GM12873 (cell line): ENCODE data around the gene PDE8B.

Experiments used
- CTCF ChIP-seq: IDR thresholded peaks from 2 replicates; pipeline ENCODE4 v1.5.1; 2012; ENCODE audit warnings: low read depth, mild to moderate bottlenecking, moderate library complexity, low read length, control low read depth; ENCODE audit not compliant: insufficient read depth; ENCODE audit errors: missing control alignments

Gene PDE8B

DNA sequence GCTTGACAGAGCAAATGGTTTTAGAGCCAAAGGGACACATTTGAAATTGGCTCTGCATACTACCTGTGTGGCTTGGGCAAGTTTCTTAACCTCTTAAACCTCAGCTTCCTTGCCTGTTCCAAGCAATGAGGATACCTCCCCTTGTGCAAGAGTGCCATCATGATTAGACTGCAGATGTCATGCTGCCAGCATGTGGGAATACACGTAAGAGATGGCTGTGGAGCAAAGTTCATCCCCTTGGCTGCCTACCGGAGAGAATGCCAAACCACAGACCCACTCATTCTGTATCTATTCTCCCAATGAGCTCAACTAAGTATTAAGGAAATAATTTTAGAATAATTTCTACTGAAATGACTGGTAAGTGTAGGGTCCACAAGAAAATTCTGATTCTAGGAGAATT, 180.3 kb downstream of the PDE8B start:
- no peak for TF ChIP-seq CTCF

GRCh38 chr5:77391240-77391765, 180.8 kb downstream of the PDE8B start:
- TF ChIP-seq CTCF: no peak

GRCh38 chr5:77394064-77394715, 183.7 kb downstream of the PDE8B start:
- no peak for TF ChIP-seq CTCF

DNA sequence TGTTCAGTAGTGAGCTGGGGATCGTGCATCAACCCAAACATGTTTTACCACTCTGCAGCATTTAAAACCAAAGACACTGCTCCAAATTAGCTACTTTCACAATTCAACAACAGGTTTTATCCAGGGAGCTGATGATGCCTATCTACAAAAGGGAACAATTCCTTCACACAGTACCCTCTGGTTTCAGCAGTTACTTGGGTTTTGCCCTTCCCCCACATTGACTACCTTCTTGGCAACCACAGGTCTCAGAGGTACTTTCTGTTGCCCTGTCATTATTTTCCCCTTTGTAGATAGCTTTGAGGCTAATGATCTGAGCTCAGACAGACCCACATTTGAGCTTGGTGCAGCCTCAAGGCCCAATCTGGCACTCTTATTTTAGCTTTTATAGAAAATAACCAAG, 185.5 kb downstream of the PDE8B start:
- no peak for TF ChIP-seq CTCF

GRCh38 chr5:77397686-77398292, 187.3 kb downstream of the PDE8B start:
- no peak for TF ChIP-seq CTCF

DNA sequence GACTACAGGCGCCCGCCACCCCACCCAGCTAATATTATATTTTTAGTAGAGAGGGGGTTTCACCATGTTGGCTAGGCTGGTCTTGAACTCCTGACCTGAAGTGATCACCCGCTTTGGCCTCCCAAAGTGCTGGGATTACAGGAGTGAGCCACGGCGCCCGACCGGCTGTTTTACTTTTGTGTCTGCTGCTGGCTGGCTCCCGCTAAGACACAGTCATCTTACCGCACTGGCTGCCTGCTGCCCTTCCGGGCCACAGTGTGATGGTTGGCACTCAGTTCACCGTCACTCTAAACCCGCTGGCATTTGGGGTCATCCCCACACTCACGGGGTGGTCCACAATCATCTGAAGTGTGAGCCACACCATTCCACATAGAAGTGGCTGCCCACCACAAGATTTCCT, 188.0 kb downstream of the PDE8B start:
- no peak for TF ChIP-seq CTCF

DNA sequence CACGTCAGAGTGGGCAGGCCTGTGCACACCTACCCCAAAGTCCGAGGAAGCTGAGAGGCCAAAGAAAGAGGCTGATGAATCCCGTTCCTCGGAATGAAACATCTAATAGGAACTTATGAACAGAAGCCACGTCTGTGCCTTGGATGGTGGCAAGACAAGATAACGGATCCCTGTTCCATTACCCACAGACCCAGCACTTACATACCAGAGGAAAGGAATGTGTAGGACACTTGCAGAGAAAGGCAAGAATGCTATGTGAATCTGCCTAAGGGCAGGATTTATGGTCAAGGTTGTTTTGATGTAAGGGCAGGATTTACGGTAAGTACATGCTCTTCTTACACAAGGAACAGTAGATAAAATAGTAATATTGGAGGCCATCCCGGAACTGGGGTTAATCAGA, 188.4 kb downstream of the PDE8B start:
- TF ChIP-seq CTCF: no peak
